K562 (cell line): Measurements from ENCODE around the gene ASCC1. TPM values are rescaled to one million over a fixed set of nuclear protein-coding genes. Genes with fewer than 3 reads are reported as not detected.
A peak's percentile ranks its signal among the peaks of the same experiment; 100 is the strongest.

Experiments
- ATF3 ChIP-seq, 2 experiments: fragments of 450-650 bp in 1 of 2; sonication (generic) in 1 of 2; formaldehyde crosslinking in 1 of 2; IDR thresholded peaks in 1 of 2; conservative IDR thresholded peaks in 1 of 2; 2 replicates each; pipeline versions ENCODE4 v1.6.1 to v1.8.1; 2016 to 2023; ENCODE audit warnings: mild to moderate bottlenecking in 2 of 2, moderate library complexity in 2 of 2, inconsistent platforms in 1 of 2, missing genetic modification reagents in 1 of 2
- COPS2 ChIP-seq: fragments of 450-650 bp; conservative IDR thresholded peaks from 2 replicates; pipeline ENCODE4 v1.6.1; 2016; ENCODE audit warnings: mild to moderate bottlenecking, moderate library complexity
- FOXA3 ChIP-seq, 2 experiments: fragments of 450-650 bp in 1 of 2; sonication (generic) in 1 of 2; formaldehyde crosslinking; IDR thresholded peaks in 1 of 2; conservative IDR thresholded peaks in 1 of 2; 2 replicates each; pipeline versions ENCODE4 v1.4.0 to v1.8.0; 2020 to 2022; ENCODE audit warnings: mild to moderate bottlenecking in 2 of 2, missing genetic modification reagents in 1 of 2
- L3MBTL2 ChIP-seq: fragments of 450-650 bp; IDR thresholded peaks from 2 replicates; pipeline ENCODE4 v1.6.1; 2016; ENCODE audit warnings: mild to moderate bottlenecking, moderate library complexity
- MAFG ChIP-seq: fragments of 450-650 bp; conservative IDR thresholded peaks from 2 replicates; pipeline ENCODE4 v1.6.1; 2016; ENCODE audit warnings: missing genetic modification characterization, missing compliant biosample characterization
- MLLT1 ChIP-seq, 2 experiments: fragments of 450-650 bp; IDR thresholded peaks; 2 replicates each; pipeline ENCODE4 v1.6.1; 2016
- MYC ChIP-seq, 2 experiments: fragments of 250-450 bp in 1 of 2; sonication (Bioruptor Pico) in 1 of 2; IDR thresholded peaks; 2 replicates each; pipeline versions ENCODE4 v1.5.1 to v1.6.1; 2012 to 2021; ENCODE audit warnings: low read depth in 2 of 2, borderline replicate concordance in 1 of 2, improper control_type of control experiment in 1 of 2, low read length in 1 of 2, mild to moderate bottlenecking in 1 of 2, moderate library complexity in 1 of 2
- PHF21A ChIP-seq: fragments of 450-650 bp; IDR thresholded peaks from 2 replicates; pipeline ENCODE4 v1.6.1; 2017; ENCODE audit warnings: low read depth, borderline replicate concordance
- SMARCE1 ChIP-seq: fragments of 450-650 bp; IDR thresholded peaks from 2 replicates; pipeline ENCODE4 v1.7.1; 2016; ENCODE audit warnings: mild to moderate bottlenecking
- TEAD4 ChIP-seq, 2 experiments: sonication (generic) in 1 of 2; formaldehyde crosslinking in 1 of 2; IDR thresholded peaks; 2 replicates each; pipeline versions ENCODE4 v1.6.1 to v1.8.0; 2012 to 2022; ENCODE audit warnings: borderline replicate concordance in 1 of 2, inconsistent platforms in 1 of 2, low read length in 1 of 2, mild to moderate bottlenecking in 1 of 2, missing genetic modification reagents in 1 of 2
- ZBED1 ChIP-seq: IDR thresholded peaks from 2 replicates; pipeline ENCODE4 v1.6.1; 2014
- ZNF239 ChIP-seq: fragments of 250-450 bp; sonication (Bioruptor Pico); IDR thresholded peaks from 2 replicates; pipeline ENCODE4 v1.4.0; 2020; ENCODE audit warnings: mild to moderate bottlenecking
- ZNF316 ChIP-seq: fragments of 450-650 bp; IDR thresholded peaks from 2 replicates; pipeline ENCODE4 v1.6.1; 2016
- polyA plus RNA-seq, 8 experiments: library from polyadenylated mRNA; depleted of rRNA in 4 of 8; stranded (reverse) in 5 of 8; unstranded in 3 of 8; fragments of >200 nt; fragmentation: Nextera tagmentation in 2 of 8; fragmentation: Illumina TruSeq in 1 of 8; extraction: Ambion mirVana in 2 of 8; extraction: Trizol in 1 of 8; gene quantifications; 2 replicates each; pipeline versions ENCODE4 v1.2.1 to v1.2.3, GENCODE V29; 2011 to 2014; ENCODE audit warnings: inconsistent platforms in 1 of 8, missing spikeins in 1 of 8
- total RNA-seq, 7 experiments: library from RNA; depleted of rRNA in 6 of 7; stranded (reverse); fragments of >200 nt in 6 of 7; fragmentation: Illumina TruSeq in 2 of 7; extraction: Trizol in 2 of 7; gene quantifications; 2 replicates each; pipeline versions ENCODE4 v1.2.1 to v1.2.3, GENCODE V29; 2011 to 2021; ENCODE audit warnings: low replicate concordance in 1 of 7
- TF ChIP-seq, protein P1 (sequence below): fragments of 250-450 bp; sonication (Bioruptor Pico); IDR thresholded peaks from 2 replicates; pipeline ENCODE4 v1.9.0; 2021; ENCODE audit warnings: mild to moderate bottlenecking, inconsistent platforms

The ASCC1 gene
- total and polyA plus RNA-seq, 9 of the 15 experiments (the other 6 are each of a cell fraction or from before 2014, with no cell fraction given) = 31.7 to 73.3 (median 52.8) TPM

- TF ChIP-seq ZBED1 (0 out of 2 replicates have a peak, but pooled peaks have one; percentile 3), COPS2 (no peak), MAFG (tag) (no peak), MLLT1 (IDR thresholded peaks at IDR 0.05) (peak in 1 of 2 experiments; percentile 85; a peak in 2 of 4 replicates), FOXA3 (CRISPR knock-in tag; conservative IDR thresholded peaks at IDR 0.05 in 1 of 2, IDR thresholded peaks at IDR 0.05 in 1 of 2) (no peak), ZNF316 (no peak), MYC (IDR thresholded peaks at IDR 0.05; ENCODE audit: low read depth, low read length) (no peak), MYC (CRISPR knock-in tag; IDR thresholded peaks at IDR 0.05; ENCODE audit: borderline replicate concordance, low read depth) (no peak), SMARCE1 (peak; percentile 9; the same call in 1 of the 2 replicates), TEAD4 (IDR thresholded peaks at IDR 0.05; ENCODE audit: low read length) (0 out of 2 replicates have a peak, but pooled peaks have one; percentile 2), TEAD4 (CRISPR knock-in tag; IDR thresholded peaks at IDR 0.05; ENCODE audit: borderline replicate concordance) (no peak), ATF3 (IDR thresholded peaks at IDR 0.05) (peak; percentile 31; the same call in 1 of the 2 replicates), ATF3 (CRISPR knock-in tag; conservative IDR thresholded peaks at IDR 0.05) (no peak), PHF21A (no peak), L3MBTL2 (0 out of 2 replicates have a peak, but pooled peaks have one; percentile 36), ZNF239 (CRISPR knock-in tag) (no peak)
- TF ChIP-seq, protein P1, sequence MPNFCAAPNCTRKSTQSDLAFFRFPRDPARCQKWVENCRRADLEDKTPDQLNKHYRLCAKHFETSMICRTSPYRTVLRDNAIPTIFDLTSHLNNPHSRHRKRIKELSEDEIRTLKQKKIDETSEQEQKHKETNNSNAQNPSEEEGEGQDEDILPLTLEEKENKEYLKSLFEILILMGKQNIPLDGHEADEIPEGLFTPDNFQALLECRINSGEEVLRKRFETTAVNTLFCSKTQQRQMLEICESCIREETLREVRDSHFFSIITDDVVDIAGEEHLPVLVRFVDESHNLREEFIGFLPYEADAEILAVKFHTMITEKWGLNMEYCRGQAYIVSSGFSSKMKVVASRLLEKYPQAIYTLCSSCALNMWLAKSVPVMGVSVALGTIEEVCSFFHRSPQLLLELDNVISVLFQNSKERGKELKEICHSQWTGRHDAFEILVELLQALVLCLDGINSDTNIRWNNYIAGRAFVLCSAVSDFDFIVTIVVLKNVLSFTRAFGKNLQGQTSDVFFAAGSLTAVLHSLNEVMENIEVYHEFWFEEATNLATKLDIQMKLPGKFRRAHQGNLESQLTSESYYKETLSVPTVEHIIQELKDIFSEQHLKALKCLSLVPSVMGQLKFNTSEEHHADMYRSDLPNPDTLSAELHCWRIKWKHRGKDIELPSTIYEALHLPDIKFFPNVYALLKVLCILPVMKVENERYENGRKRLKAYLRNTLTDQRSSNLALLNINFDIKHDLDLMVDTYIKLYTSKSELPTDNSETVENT (CRISPR knock-in tag) = no peak
- TF ChIP-seq, all 486 proteins: peak for 13
Observed at GRCh38 chr10:72261784-72262404, 45.8 kb upstream of the ASCC1 start (continued).
